Prostate gland (tissue), 2 donors: ENCODE measurements around the gene PDZRN4.

Source experiments
- POLR2A ChIP-seq: fragments of 450-650 bp; IDR thresholded peaks from one replicate; pipeline ENCODE4 v1.6.1; 2016; ENCODE audit warnings: antibody characterized with exemption, mild to moderate bottlenecking
- TF ChIP-seq, protein P1 (sequence below), 4 experiments: fragments of 200-600 bp in 2 of 4; fragments of 450-650 bp in 2 of 4; sonication (generic) in 2 of 4; IDR thresholded peaks; 1 replicate in 3 of 4; 2 replicates in 1 of 4; pipeline ENCODE4 v1.5.1; 2016 to 2019; ENCODE audit warnings: antibody characterized with exemption in 4 of 4, mild to moderate bottlenecking in 2 of 4, moderate library complexity in 2 of 4

DNA sequence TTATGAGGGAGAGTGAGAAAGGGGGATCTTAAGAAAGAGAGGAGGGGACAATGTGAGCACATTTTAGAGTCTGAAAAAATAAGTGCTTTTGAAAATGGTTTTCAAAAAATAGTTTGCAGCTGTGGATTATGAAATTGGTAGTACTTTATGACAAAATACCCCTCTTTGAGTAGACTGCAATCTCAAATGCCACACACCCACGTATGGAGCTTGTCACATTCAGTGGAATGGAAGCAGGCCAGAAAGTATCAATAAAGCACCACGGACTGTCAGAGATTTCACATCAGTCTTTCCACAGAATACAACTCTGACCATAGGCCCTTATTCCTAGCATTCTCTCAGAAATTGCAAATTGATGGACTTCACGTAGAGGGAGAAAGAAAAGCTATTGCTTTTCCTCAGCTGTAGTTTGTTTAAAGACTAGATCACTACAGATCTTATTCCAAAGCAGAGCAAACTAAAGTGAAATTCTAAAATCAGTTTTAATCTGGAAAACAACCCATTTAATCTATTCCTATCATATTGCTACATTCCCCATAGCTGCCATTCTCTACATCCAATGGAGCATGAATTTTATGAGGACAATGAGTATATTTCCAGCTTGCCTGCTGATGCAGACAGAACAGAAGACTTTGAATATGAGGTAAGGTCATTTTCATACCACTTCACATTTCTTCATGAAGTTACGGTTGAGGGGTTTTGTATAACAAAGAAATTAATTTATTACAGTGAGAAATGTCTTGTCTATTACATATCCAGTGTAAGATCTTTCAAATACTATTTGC, 321.3 kb downstream of the PDZRN4 start:
- TF ChIP-seq, protein P1, sequence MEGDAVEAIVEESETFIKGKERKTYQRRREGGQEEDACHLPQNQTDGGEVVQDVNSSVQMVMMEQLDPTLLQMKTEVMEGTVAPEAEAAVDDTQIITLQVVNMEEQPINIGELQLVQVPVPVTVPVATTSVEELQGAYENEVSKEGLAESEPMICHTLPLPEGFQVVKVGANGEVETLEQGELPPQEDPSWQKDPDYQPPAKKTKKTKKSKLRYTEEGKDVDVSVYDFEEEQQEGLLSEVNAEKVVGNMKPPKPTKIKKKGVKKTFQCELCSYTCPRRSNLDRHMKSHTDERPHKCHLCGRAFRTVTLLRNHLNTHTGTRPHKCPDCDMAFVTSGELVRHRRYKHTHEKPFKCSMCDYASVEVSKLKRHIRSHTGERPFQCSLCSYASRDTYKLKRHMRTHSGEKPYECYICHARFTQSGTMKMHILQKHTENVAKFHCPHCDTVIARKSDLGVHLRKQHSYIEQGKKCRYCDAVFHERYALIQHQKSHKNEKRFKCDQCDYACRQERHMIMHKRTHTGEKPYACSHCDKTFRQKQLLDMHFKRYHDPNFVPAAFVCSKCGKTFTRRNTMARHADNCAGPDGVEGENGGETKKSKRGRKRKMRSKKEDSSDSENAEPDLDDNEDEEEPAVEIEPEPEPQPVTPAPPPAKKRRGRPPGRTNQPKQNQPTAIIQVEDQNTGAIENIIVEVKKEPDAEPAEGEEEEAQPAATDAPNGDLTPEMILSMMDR (IDR thresholded peaks at IDR 0.05): no peak
- TF ChIP-seq POLR2A: no peak
